Endodermal cell (in vitro differentiated cells): ENCODE data around the gene TPM4. TPM values are rescaled to one million over a fixed set of nuclear protein-coding genes. Genes with fewer than 3 reads are reported as not detected.

Experiments
- DNase-seq: peaks from one replicate; pipeline ENCODE4 v3.0.0-alpha.2; 2017
- H3K27ac ChIP-seq: 2 replicates; pipeline ENCODE4 v1.5.1; 2013; ENCODE audit warnings: mild to moderate bottlenecking, low read depth, low read length, moderate library complexity
- H3K27me3 ChIP-seq: 2 replicates; pipeline ENCODE4 v1.6.1; 2013; ENCODE audit warnings: mild to moderate bottlenecking, low read length, moderate library complexity; ENCODE audit not compliant: insufficient read depth, control insufficient read depth, poor library complexity, severe bottlenecking
- H3K36me3 ChIP-seq: 2 replicates; pipeline ENCODE4 v1.7.0; 2013; ENCODE audit warnings: mild to moderate bottlenecking, low read length, moderate library complexity; ENCODE audit not compliant: control insufficient read depth, insufficient read depth
- H3K4me1 ChIP-seq: one replicate; pipeline ENCODE4 v1.7.0; 2013; ENCODE audit warnings: low read length; ENCODE audit not compliant: control insufficient read depth, insufficient read depth
- H3K4me3 ChIP-seq: 2 replicates; pipeline ENCODE4 v1.5.1; 2013; ENCODE audit warnings: mild to moderate bottlenecking, low read length, moderate library complexity
- H3K9ac ChIP-seq: 2 replicates; pipeline ENCODE4 v1.6.1; 2013; ENCODE audit warnings: mild to moderate bottlenecking, low read length, moderate library complexity; ENCODE audit not compliant: poor library complexity, severe bottlenecking; ENCODE audit errors: extremely low read depth
- H3K9me3 ChIP-seq: 2 replicates; pipeline ENCODE4 v1.6.1; 2013; ENCODE audit warnings: mild to moderate bottlenecking, low read length, moderate library complexity; ENCODE audit not compliant: control insufficient read depth
- H3K27ac Mint-ChIP-seq: 2 replicates; pipeline ENCODE4 v1.8.0; 2020; ENCODE audit warnings: mixed read lengths
- H3K27me3 Mint-ChIP-seq: 2 replicates; pipeline ENCODE4 v1.8.0; 2021; ENCODE audit warnings: mild to moderate bottlenecking, mixed read lengths; ENCODE audit not compliant: insufficient read depth
- H3K36me3 Mint-ChIP-seq: 2 replicates; pipeline ENCODE4 v1.8.0; 2020; ENCODE audit warnings: low read depth, mixed read lengths
- H3K4me1 Mint-ChIP-seq: 2 replicates; pipeline ENCODE4 v1.8.0; 2020; ENCODE audit warnings: mixed read lengths
- H3K4me3 Mint-ChIP-seq: 2 replicates; pipeline ENCODE4 v1.8.0; 2020; ENCODE audit warnings: mild to moderate bottlenecking, moderate library complexity, mixed read lengths
- H3K9me3 Mint-ChIP-seq: 2 replicates; pipeline ENCODE4 v1.8.0; 2020; ENCODE audit warnings: mild to moderate bottlenecking, mixed read lengths
- WGBS, 2 experiments: methylation state at CpG; one replicate each; pipeline versions ENCODE4 v1.1.5 to v1.1.7; 2013; ENCODE audit warnings: missing lambda C conversion rate in 2 of 2, mixed read lengths in 1 of 2; ENCODE audit not compliant: insufficient coverage in 1 of 2, insufficient read length in 1 of 2; 5-methylcytosine and 5-hydroxymethylcytosine counted together
- total RNA-seq, 2 donors: library from RNA; stranded (reverse); fragmentation: NEBNext Ultra II Directional in 1 of 2; extraction: Animal tissue kit (Norgen Biotek cat#: 25700) in 1 of 2; gene quantifications; 2 replicates in 1 of 2; 3 replicates in 1 of 2; pipeline ENCODE4 v1.2.1, GENCODE V29; 2021
- TF ChIP-seq, protein P1 (sequence below): fragments of 200-600 bp; sonication (generic); conservative IDR thresholded peaks from 2 replicates; pipeline ENCODE4 v1.5.0; 2021; ENCODE audit warnings: antibody characterized with exemption, mild to moderate bottlenecking

The TPM4 gene
- total RNA-seq, 2 donors from 2014 or later = 387 to 437 TPM

DNA sequence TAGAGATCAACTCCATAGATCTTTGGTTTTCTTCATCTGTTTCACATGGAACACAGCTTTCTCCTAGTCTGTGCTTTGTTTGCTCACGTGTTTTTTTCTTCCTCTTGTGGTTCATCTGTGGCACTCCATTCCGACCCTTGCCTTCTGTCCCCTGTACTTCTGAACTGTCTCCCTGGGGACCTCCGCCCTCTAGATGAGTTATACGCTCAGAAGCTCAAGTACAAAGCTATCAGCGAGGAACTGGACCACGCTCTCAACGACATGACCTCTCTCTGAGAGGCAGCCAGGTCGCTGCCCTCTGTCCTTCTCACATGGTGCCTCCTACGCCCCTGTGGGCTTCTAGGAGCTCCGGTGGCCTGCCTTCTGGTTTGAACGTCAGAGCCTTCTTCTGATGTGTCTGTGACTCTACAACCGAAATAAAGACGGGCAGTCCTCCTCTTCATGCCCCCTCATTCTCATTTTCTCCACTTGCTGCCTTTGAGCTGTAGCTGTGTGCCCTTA is 18.8 kb downstream of the TPM4 start:
- H3K27ac ChIP-seq = no peak overlapping the region
- 93 to 99% methylated on average over 13 of the region's 13 CpGs for WGBS, 2 experiments
- no peaks in the 10 kb centered on the region for H3K9me3 Mint-ChIP-seq
- no peaks in the 10 kb centered on the region for H3K4me1 ChIP-seq
- H3K4me3 Mint-ChIP-seq = no peak overlapping the region
- H3K9me3 ChIP-seq = no peaks in the 10 kb centered on the region
- no peak overlapping the region for H3K4me3 ChIP-seq
- H3K36me3 Mint-ChIP-seq = peaks cover 86% of the 10 kb centered on the region
- H3K4me1 Mint-ChIP-seq = peaks cover 4% of the 10 kb centered on the region
- H3K9ac ChIP-seq = no peak overlapping the region
- TF ChIP-seq, protein P1, sequence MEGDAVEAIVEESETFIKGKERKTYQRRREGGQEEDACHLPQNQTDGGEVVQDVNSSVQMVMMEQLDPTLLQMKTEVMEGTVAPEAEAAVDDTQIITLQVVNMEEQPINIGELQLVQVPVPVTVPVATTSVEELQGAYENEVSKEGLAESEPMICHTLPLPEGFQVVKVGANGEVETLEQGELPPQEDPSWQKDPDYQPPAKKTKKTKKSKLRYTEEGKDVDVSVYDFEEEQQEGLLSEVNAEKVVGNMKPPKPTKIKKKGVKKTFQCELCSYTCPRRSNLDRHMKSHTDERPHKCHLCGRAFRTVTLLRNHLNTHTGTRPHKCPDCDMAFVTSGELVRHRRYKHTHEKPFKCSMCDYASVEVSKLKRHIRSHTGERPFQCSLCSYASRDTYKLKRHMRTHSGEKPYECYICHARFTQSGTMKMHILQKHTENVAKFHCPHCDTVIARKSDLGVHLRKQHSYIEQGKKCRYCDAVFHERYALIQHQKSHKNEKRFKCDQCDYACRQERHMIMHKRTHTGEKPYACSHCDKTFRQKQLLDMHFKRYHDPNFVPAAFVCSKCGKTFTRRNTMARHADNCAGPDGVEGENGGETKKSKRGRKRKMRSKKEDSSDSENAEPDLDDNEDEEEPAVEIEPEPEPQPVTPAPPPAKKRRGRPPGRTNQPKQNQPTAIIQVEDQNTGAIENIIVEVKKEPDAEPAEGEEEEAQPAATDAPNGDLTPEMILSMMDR = no peak
- no peaks in the 10 kb centered on the region for H3K27me3 ChIP-seq
- H3K27me3 Mint-ChIP-seq = no peaks in the 10 kb centered on the region
- H3K36me3 ChIP-seq = peaks cover 97% of the 10 kb centered on the region
- H3K27ac Mint-ChIP-seq = no peak overlapping the region
- no peak for DNase-seq

DNA sequence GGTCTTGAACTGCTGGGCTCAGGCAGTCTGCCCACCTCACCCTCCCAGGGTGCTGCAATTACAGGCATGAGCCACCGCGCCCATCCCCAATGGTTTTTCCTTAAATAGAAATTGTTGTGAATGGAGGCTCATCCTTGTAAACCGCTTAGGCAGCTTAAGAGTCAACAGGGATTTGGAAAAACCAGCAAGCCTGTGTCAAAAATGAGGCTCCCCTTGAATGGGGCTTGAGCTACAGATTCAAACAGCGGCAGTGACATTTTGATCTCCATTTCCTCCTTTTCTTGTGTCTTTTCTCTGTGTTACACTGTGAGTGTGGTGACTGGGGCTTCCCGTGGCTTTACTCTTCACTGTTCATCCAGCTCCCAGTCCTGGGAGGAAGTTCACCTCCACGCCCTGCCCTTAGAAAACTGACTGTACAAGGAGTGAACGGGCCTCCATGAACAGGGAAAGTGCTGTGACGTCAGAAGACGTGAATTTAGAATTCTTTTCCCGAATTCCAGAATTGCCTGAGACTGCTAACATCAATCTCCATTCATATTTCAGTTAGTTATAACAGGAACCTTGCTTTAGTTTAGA is 20.1 kb downstream of the TPM4 start:
- peaks cover 4% of the 10 kb centered on the region for H3K4me1 Mint-ChIP-seq
- H3K27ac Mint-ChIP-seq = peak overlapping the region; percentile 48
- no peaks in the 10 kb centered on the region for H3K4me1 ChIP-seq
- H3K9me3 Mint-ChIP-seq = no peaks in the 10 kb centered on the region
- TF ChIP-seq, protein P1 = no peak
- DNase-seq = no peak
- H3K9ac ChIP-seq = no peak overlapping the region
- no peaks in the 10 kb centered on the region for H3K9me3 ChIP-seq
- peaks cover 97% of the 10 kb centered on the region for H3K36me3 ChIP-seq
- H3K27ac ChIP-seq = no peak overlapping the region
- H3K36me3 Mint-ChIP-seq = peaks cover 86% of the 10 kb centered on the region
- 94 to 98% methylated on average over 4 to 10 of the region's 10 CpGs for WGBS, 2 experiments
- no peaks in the 10 kb centered on the region for H3K27me3 Mint-ChIP-seq
- H3K27me3 ChIP-seq = no peaks in the 10 kb centered on the region
- H3K4me3 Mint-ChIP-seq = no peak overlapping the region
- H3K4me3 ChIP-seq = no peak overlapping the region

- peaks cover 86% of the 10 kb centered on the region for H3K36me3 Mint-ChIP-seq
- WGBS, 2 experiments = 78 to 95% methylated on average over 5 to 6 of the region's 6 CpGs
These were observed 22.1 kb downstream of the TPM4 start for GRCh38 chr19:16098416-16098768.

More at GRCh38 chr19:16098416-16098768, 22.1 kb downstream of the TPM4 start:
- TF ChIP-seq, protein P1 = no peak
- no peaks in the 10 kb centered on the region for H3K9me3 Mint-ChIP-seq
- no peak for DNase-seq
- Histone ChIP-seq H3K9ac (no peak overlapping the region), H3K9me3 (no peaks in the 10 kb centered on the region), H3K27me3 (no peaks in the 10 kb centered on the region), H3K36me3 (peaks cover 97% of the 10 kb centered on the region), H3K4me1 (no peaks in the 10 kb centered on the region), H3K27ac (no peak overlapping the region), H3K4me3 (no peak overlapping the region)
- H3K4me1 Mint-ChIP-seq = peaks cover 4% of the 10 kb centered on the region
- no peaks in the 10 kb centered on the region for H3K27me3 Mint-ChIP-seq
- H3K27ac Mint-ChIP-seq = peak overlapping the region; percentile 81
- no peak overlapping the region for H3K4me3 Mint-ChIP-seq
